SK-N-SH (cell line): ENCODE results near the gene LAMTOR4. TPM values are rescaled to one million over a fixed set of nuclear protein-coding genes. Genes with fewer than 3 reads are reported as not detected.

Source experiments
- CTCF ChIA-PET: fragments of 300-600, 350-600 bp; formaldehyde crosslinking; extraction: SDS; loops from one replicate; lab custom pipeline; 2021; lab: Yijun Ruan, JAX
- POLR2A ChIA-PET: fragments of 350-600 bp; sonication (Branson Sonifier 250); formaldehyde crosslinking; extraction: SDS; loops from one replicate; lab custom pipeline; 2020; ENCODE audit warnings: antibody characterized with exemption, inconsistent platforms; lab: Yijun Ruan, JAX
- DNase-seq: peaks from one replicate; pipeline ENCODE4 v3.0.0; 2012
- H2AFZ ChIP-seq: fragments of 200-600 bp; sonication (generic); 2 replicates; pipeline ENCODE4 v1.8.1; 2016; ENCODE audit warnings: antibody characterized with exemption, mild to moderate bottlenecking, low read depth
- H3F3A ChIP-seq: fragments of 200-600 bp; sonication (generic); replicated peaks from 2 replicates; pipeline ENCODE3; 2016; ENCODE audit warnings: antibody characterized with exemption, mild to moderate bottlenecking; ENCODE audit not compliant: insufficient read depth
- H3K27ac ChIP-seq, 2 experiments: fragments of 200-500 bp in 1 of 2; fragments of 200-600 bp in 1 of 2; sonication (Bioruptor generic) in 1 of 2; sonication (generic), shearing (Covaris generic) in 1 of 2; 2 replicates each; pipeline versions ENCODE4 v1.5.1 to v1.6.1; 2014 to 2016; ENCODE audit warnings: low read depth in 2 of 2, inconsistent platforms in 1 of 2, low read length in 1 of 2, mild to moderate bottlenecking in 1 of 2, mixed read lengths in 1 of 2
- H3K27me3 ChIP-seq: fragments of 200-600 bp; sonication (generic), shearing (Covaris generic); 2 replicates; pipeline ENCODE4 v1.6.1; 2016; ENCODE audit warnings: mixed run types; ENCODE audit not compliant: insufficient read depth
- H3K36me3 ChIP-seq, 2 experiments: fragments of 200-500 bp in 1 of 2; fragments of 200-600 bp in 1 of 2; sonication (Bioruptor generic) in 1 of 2; sonication (generic) in 1 of 2; replicated peaks in 1 of 2; 2 replicates each; pipeline versions ENCODE3 to v1.5.1; 2014 to 2016; ENCODE audit warnings: low read length in 1 of 2, mild to moderate bottlenecking in 1 of 2; ENCODE audit not compliant: insufficient read depth in 2 of 2, control insufficient read depth in 1 of 2
- H3K4me1 ChIP-seq, 2 experiments: fragments of 200-500 bp in 1 of 2; fragments of 200-600 bp in 1 of 2; sonication (Bioruptor generic) in 1 of 2; sonication (generic), shearing (Covaris generic) in 1 of 2; 2 replicates each; pipeline versions ENCODE4 v1.5.1 to v1.6.1; 2014 to 2016; ENCODE audit warnings: low read depth in 1 of 2, low read length in 1 of 2, mixed run types in 1 of 2; ENCODE audit not compliant: insufficient read depth in 2 of 2, control insufficient read depth in 1 of 2
- H3K4me2 ChIP-seq: fragments of 200-600 bp; sonication (generic), shearing (Covaris generic); 2 replicates; pipeline ENCODE4 v1.6.1; 2017; ENCODE audit warnings: mixed run types
- H3K4me3 ChIP-seq, 2 experiments: fragments of 200-500 bp in 1 of 2; fragments of 200-600 bp in 1 of 2; sonication (Bioruptor generic) in 1 of 2; sonication (generic), shearing (Covaris generic) in 1 of 2; 2 replicates each; pipeline versions ENCODE4 v1.5.1 to v1.8.1; 2014 to 2016; ENCODE audit warnings: low read depth in 2 of 2, inconsistent platforms in 1 of 2, low read length in 1 of 2, mild to moderate bottlenecking in 1 of 2, mixed read lengths in 1 of 2, moderate library complexity in 1 of 2
- H3K79me2 ChIP-seq: fragments of 200-600 bp; sonication (generic); 2 replicates; pipeline ENCODE4 v1.8.1; 2017; ENCODE audit warnings: mild to moderate bottlenecking; ENCODE audit not compliant: insufficient read depth
- H3K9ac ChIP-seq: fragments of 200-600 bp; sonication (generic); 2 replicates; pipeline ENCODE4 v1.6.1; 2017; ENCODE audit warnings: mixed run types
- H3K9me2 ChIP-seq: fragments of 200-600 bp; sonication (generic); 2 replicates; pipeline ENCODE4 v1.6.1; 2017; ENCODE audit warnings: mixed run types
- H3K9me3 ChIP-seq: fragments of 200-600 bp; sonication (generic); 2 replicates; pipeline ENCODE4 v1.6.1; 2017; ENCODE audit warnings: mixed run types, mild to moderate bottlenecking, moderate library complexity
- H4K20me1 ChIP-seq: fragments of 200-600 bp; sonication (generic); 2 replicates; pipeline ENCODE4 v1.6.1; 2017; ENCODE audit warnings: mild to moderate bottlenecking, mixed run types; ENCODE audit not compliant: insufficient read depth
- CHD2 ChIP-seq: fragments of 150-350 bp; IDR thresholded peaks from 2 replicates; pipeline ENCODE4 v1.6.1; 2018; ENCODE audit warnings: low read length; ENCODE audit not compliant: partially characterized antibody
- EP300 ChIP-seq, 2 experiments: IDR thresholded peaks; 2 replicates each; pipeline versions ENCODE4 v1.4.0 to v1.6.1; 2012; ENCODE audit warnings: borderline replicate concordance in 1 of 2, low read depth in 1 of 2, low read length in 1 of 2
- EZH2phosphoT487 ChIP-seq: fragments of 200-600 bp; sonication (generic); IDR thresholded peaks from 2 replicates; pipeline ENCODE4 v1.6.1; 2017; ENCODE audit warnings: low read depth, mixed run types, mild to moderate bottlenecking, antibody characterized with exemption, moderate library complexity, borderline replicate concordance
- FOSL2 ChIP-seq: IDR thresholded peaks from 2 replicates; pipeline ENCODE4 v1.4.0; 2012; ENCODE audit warnings: low read depth, mild to moderate bottlenecking, moderate library complexity, borderline replicate concordance
- FOXJ3 ChIP-seq: sonication (generic); formaldehyde crosslinking; IDR thresholded peaks from 2 replicates; pipeline ENCODE4 v1.5.1; 2020; ENCODE audit warnings: mild to moderate bottlenecking, missing genetic modification reagents
- GABPA ChIP-seq: IDR thresholded peaks from 2 replicates; pipeline ENCODE4 v1.4.0; 2012; ENCODE audit warnings: low read depth, mild to moderate bottlenecking
- GATA2 ChIP-seq: sonication (generic); formaldehyde crosslinking; IDR thresholded peaks from 2 replicates; pipeline ENCODE4 v1.5.0; 2020; ENCODE audit warnings: mild to moderate bottlenecking, missing genetic modification reagents
- JUND ChIP-seq: IDR thresholded peaks from 2 replicates; pipeline ENCODE4 v1.4.0; 2012
- MAX ChIP-seq: IDR thresholded peaks from 2 replicates; pipeline ENCODE4 v1.4.0; 2012; ENCODE audit warnings: low read depth
- MXI1 ChIP-seq: IDR thresholded peaks from 2 replicates; pipeline ENCODE4 v1.6.1; 2012; ENCODE audit warnings: mild to moderate bottlenecking, low read depth, low read length, improper control_type of control experiment
- NRF1 ChIP-seq: IDR thresholded peaks from 2 replicates; pipeline ENCODE4 v1.6.1; 2012; ENCODE audit warnings: low read depth, mild to moderate bottlenecking, low read length
- RAD21 ChIP-seq: IDR thresholded peaks from 2 replicates; pipeline ENCODE4 v1.6.1; 2012; ENCODE audit warnings: mild to moderate bottlenecking, low read length
- RFX5 ChIP-seq: IDR thresholded peaks from 2 replicates; pipeline ENCODE4 v1.6.1; 2012; ENCODE audit warnings: mild to moderate bottlenecking, improper control_type of control experiment, low read length
- RXRA ChIP-seq: IDR thresholded peaks from 2 replicates; pipeline ENCODE4 v1.4.0; 2012; ENCODE audit warnings: low read depth, mild to moderate bottlenecking, borderline replicate concordance
- SMC3 ChIP-seq: IDR thresholded peaks from 2 replicates; pipeline ENCODE4 v1.6.1; 2012; ENCODE audit warnings: low read depth, low read length, improper control_type of control experiment
- TEAD4 ChIP-seq: IDR thresholded peaks from 2 replicates; pipeline ENCODE4 v1.4.0; 2012; ENCODE audit warnings: mild to moderate bottlenecking, borderline replicate concordance; ENCODE audit not compliant: insufficient read depth
- WGBS: methylation state at CpG from one replicate; pipeline ENCODE4 v1.1.6; 2017; ENCODE audit warnings: low lambda C conversion rate; 5-methylcytosine and 5-hydroxymethylcytosine counted together
- polyA plus RNA-seq, 3 experiments: library from polyadenylated mRNA; depleted of rRNA; stranded (reverse); fragments of >200 nt; gene quantifications; 2 replicates each; pipeline ENCODE4 v1.2.3, GENCODE V29; 2012
- TF ChIP-seq, protein P1 (sequence below): fragments of 200-600 bp; sonication (generic); IDR thresholded peaks from 2 replicates; pipeline ENCODE4 v1.6.1; 2017; ENCODE audit warnings: antibody characterized with exemption, mild to moderate bottlenecking, moderate library complexity
- TF ChIP-seq, protein P2 (sequence below): IDR thresholded peaks from 2 replicates; pipeline ENCODE4 v1.4.0; 2012; ENCODE audit warnings: low read depth, borderline replicate concordance
- TF ChIP-seq, protein P3 (sequence below): fragments of 150-350 bp; IDR thresholded peaks from 2 replicates; pipeline ENCODE4 v1.6.1; 2016; ENCODE audit warnings: mild to moderate bottlenecking, low read depth, low read length

Gene LAMTOR4
- polyA plus RNA-seq, 1 of the 3 experiments (the other 2 are of a cell fraction), result 630 TPM

GRCh38 chr7:100189061-100189460 lies 40.3 kb downstream of the LAMTOR4 start:
- H3K36me3 ChIP-seq, result no peaks in the 10 kb centered on the region
- H3K9me3 ChIP-seq, result no peaks in the 10 kb centered on the region
- H3K9me2 ChIP-seq, result no peaks in the 10 kb centered on the region
- WGBS, result 71% methylated on average over 3 of the region's 3 CpGs
- no peak overlapping the region for H2AFZ ChIP-seq
- H3F3A ChIP-seq, result peaks cover 4% of the 10 kb centered on the region
- CTCF ChIA-PET, result interaction anchor here (1.0 to 4.2 kb wide), 6 partner anchors 11 to 60 kb away, joined by 3 to 31 read pairs (median 3); partner anchors contain the start of genes GPC2 and STAG3
- POLR2A ChIA-PET, result no interaction called here
- TF ChIP-seq, protein P1, sequence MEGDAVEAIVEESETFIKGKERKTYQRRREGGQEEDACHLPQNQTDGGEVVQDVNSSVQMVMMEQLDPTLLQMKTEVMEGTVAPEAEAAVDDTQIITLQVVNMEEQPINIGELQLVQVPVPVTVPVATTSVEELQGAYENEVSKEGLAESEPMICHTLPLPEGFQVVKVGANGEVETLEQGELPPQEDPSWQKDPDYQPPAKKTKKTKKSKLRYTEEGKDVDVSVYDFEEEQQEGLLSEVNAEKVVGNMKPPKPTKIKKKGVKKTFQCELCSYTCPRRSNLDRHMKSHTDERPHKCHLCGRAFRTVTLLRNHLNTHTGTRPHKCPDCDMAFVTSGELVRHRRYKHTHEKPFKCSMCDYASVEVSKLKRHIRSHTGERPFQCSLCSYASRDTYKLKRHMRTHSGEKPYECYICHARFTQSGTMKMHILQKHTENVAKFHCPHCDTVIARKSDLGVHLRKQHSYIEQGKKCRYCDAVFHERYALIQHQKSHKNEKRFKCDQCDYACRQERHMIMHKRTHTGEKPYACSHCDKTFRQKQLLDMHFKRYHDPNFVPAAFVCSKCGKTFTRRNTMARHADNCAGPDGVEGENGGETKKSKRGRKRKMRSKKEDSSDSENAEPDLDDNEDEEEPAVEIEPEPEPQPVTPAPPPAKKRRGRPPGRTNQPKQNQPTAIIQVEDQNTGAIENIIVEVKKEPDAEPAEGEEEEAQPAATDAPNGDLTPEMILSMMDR, result peak; percentile 28; the same call in 1 of the 2 replicates
- no peak for TF ChIP-seq EZH2phosphoT487
- H3K79me2 ChIP-seq, result no peaks in the 10 kb centered on the region
- no peak for DNase-seq
- no peak overlapping the region for H3K4me3 ChIP-seq
- H3K4me1 ChIP-seq, result peaks cover 0 to 6% of the 10 kb centered on the region in 2 experiments; a peak in 1 of 4 replicates
- no peaks in the 10 kb centered on the region for H4K20me1 ChIP-seq
- H3K4me2 ChIP-seq, result no peak overlapping the region
- H3K27ac ChIP-seq, result no peak overlapping the region
- H3K27me3 ChIP-seq, result no peaks in the 10 kb centered on the region
- no peak overlapping the region for H3K9ac ChIP-seq

GRCh38 chr7:100190048-100190711 lies 41.5 kb downstream of the LAMTOR4 start:
- CTCF ChIA-PET, result interaction anchor here (0.6 to 4.2 kb wide), 10 partner anchors 8 to 203 kb away, joined by 3 to 31 read pairs (median 4); partner anchors contain the start of genes GPC2, LAMTOR4 and STAG3
- TF ChIP-seq NRF1 (no peak), RXRA (no peak), RAD21 (peak; percentile 47), CHD2 (no peak), SMC3 (peak; percentile 45), RFX5 (no peak), MAX (no peak), EP300 (IDR thresholded peaks at IDR 0.05; ENCODE audit: borderline replicate concordance in 1 of 2, low read depth in 1 of 2, low read length in 1 of 2) (no peak), JUND (no peak), GATA2 (CRISPR knock-in tag) (no peak), MXI1 (no peak), FOXJ3 (CRISPR knock-in tag) (no peak), FOSL2 (no peak), TEAD4 (no peak), GABPA (no peak)
- TF ChIP-seq, protein P2, sequence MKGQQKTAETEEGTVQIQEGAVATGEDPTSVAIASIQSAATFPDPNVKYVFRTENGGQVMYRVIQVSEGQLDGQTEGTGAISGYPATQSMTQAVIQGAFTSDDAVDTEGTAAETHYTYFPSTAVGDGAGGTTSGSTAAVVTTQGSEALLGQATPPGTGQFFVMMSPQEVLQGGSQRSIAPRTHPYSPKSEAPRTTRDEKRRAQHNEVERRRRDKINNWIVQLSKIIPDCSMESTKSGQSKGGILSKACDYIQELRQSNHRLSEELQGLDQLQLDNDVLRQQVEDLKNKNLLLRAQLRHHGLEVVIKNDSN, result no peak
- TF ChIP-seq, protein P1, result peak; percentile 67
- TF ChIP-seq, protein P3, sequence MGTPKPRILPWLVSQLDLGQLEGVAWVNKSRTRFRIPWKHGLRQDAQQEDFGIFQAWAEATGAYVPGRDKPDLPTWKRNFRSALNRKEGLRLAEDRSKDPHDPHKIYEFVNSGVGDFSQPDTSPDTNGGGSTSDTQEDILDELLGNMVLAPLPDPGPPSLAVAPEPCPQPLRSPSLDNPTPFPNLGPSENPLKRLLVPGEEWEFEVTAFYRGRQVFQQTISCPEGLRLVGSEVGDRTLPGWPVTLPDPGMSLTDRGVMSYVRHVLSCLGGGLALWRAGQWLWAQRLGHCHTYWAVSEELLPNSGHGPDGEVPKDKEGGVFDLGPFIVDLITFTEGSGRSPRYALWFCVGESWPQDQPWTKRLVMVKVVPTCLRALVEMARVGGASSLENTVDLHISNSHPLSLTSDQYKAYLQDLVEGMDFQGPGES, result no peak
- TF ChIP-seq, all 33 proteins: peak for 3
- H3K9me3 ChIP-seq, result no peaks in the 10 kb centered on the region
- H2AFZ ChIP-seq, result peak overlapping the region; percentile 54; the same call in 1 of the 2 replicates
- H4K20me1 ChIP-seq, result no peaks in the 10 kb centered on the region
- H3K9me2 ChIP-seq, result no peaks in the 10 kb centered on the region
- no peaks in the 10 kb centered on the region for H3K27me3 ChIP-seq
- no peaks in the 10 kb centered on the region for H3K36me3 ChIP-seq
- H3K9ac ChIP-seq, result no peak overlapping the region
- peak; percentile 23 for DNase-seq
- peaks cover 0 to 6% of the 10 kb centered on the region in 2 experiments; a peak in 1 of 4 replicates for H3K4me1 ChIP-seq
- no peak overlapping the region for H3K4me2 ChIP-seq
- no peaks in the 10 kb centered on the region for H3K79me2 ChIP-seq
- no peak overlapping the region for H3K4me3 ChIP-seq
- peaks cover 4% of the 10 kb centered on the region for H3F3A ChIP-seq
- POLR2A ChIA-PET, result interaction anchor here (0.7 kb wide), 1 partner anchor 23 kb away, joined by 3 read pairs; no protein-coding TSS in a partner anchor
- WGBS, result 65% methylated on average over 4 of the region's 4 CpGs
- no peak overlapping the region for H3K27ac ChIP-seq
